Measurements from ENCODE around the gene CNKSR1.

CNKSR1 gene

DNA sequence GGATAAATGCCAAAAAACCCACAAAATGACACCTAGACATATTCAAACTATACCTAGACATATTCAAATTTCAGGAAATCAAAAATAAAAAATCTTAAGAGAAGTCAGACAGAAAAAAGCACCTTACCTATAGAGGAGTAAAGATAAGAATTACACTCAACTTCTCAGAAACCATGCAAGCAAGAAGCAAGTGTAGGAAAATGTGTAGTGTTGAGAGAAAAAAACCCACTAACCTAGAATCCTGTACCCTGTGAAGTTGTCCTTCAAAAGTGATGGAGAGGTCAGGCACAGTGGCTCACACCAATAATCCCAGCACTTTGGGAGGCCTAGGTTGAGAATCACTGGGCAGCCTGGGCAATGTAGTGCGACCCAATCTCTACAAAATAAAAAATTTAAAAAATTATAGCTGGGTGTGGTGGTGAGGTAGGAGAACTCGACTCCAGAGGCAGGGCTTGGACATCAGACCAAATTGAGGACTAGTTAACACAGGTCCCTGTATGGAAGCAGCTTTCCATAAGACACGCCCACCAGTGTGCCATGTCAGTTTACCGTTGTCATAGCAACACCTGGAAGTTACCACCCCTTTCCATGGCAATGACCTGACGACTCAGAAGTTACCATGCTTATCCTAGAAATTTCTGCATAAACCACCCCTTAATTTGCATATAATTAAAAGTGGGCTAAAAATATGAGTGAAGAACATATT lies 45.0 kb upstream of the CNKSR1 start:
- H2AFZ ChIP-seq (ENCODE audit: low read depth, low read length) = no peak overlapping the region
- ATAC-seq (ENCODE audit: insufficient read depth, low read depth) = no peak

DNA sequence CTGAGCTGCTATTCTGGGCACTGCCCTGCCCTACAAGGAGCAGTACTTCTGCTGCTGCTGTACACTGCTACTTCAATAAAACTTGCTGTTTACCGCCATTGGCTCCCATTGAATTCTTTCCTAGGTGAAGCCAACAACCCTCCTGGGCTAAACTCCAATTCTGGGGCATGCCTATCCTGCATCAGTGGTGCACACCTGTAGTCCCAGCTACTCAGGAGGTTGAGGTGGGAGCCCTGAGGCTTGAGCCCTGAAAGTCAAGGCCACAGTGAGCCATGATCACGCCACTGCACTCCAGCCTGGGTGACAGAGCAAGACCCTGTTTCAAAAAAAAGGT lies 44.5 kb upstream of the CNKSR1 start:
- ATAC-seq (ENCODE audit: insufficient read depth, low read depth) (no peak), DNase-seq (peak; percentile 0)
- H3K9ac ChIP-seq (ENCODE audit: low read depth, low read length) = no peak overlapping the region
- H3K27me3 ChIP-seq (ENCODE audit: insufficient read depth, low read length, poor library complexity) = no peaks in the 10 kb centered on the region
- no peak for TF ChIP-seq EZH2 (IDR thresholded peaks at IDR 0.05; ENCODE audit: borderline replicate concordance, low read depth, low read length, severe bottlenecking)
- TF ChIP-seq, protein P1, sequence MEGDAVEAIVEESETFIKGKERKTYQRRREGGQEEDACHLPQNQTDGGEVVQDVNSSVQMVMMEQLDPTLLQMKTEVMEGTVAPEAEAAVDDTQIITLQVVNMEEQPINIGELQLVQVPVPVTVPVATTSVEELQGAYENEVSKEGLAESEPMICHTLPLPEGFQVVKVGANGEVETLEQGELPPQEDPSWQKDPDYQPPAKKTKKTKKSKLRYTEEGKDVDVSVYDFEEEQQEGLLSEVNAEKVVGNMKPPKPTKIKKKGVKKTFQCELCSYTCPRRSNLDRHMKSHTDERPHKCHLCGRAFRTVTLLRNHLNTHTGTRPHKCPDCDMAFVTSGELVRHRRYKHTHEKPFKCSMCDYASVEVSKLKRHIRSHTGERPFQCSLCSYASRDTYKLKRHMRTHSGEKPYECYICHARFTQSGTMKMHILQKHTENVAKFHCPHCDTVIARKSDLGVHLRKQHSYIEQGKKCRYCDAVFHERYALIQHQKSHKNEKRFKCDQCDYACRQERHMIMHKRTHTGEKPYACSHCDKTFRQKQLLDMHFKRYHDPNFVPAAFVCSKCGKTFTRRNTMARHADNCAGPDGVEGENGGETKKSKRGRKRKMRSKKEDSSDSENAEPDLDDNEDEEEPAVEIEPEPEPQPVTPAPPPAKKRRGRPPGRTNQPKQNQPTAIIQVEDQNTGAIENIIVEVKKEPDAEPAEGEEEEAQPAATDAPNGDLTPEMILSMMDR (IDR thresholded peaks at IDR 0.05; ENCODE audit: borderline replicate concordance, extremely low read depth, low read length, poor library complexity, severe bottlenecking) = no peak
- no peaks in the 10 kb centered on the region for H4K20me1 ChIP-seq (ENCODE audit: insufficient read depth, low read length)
- no peak overlapping the region for H2AFZ ChIP-seq (ENCODE audit: low read depth, low read length)
- no peaks in the 10 kb centered on the region for H3K79me2 ChIP-seq (ENCODE audit: insufficient read depth, low read length)
- no peak overlapping the region for H3K27ac ChIP-seq (ENCODE audit: low read length)
- H3K4me2 ChIP-seq (ENCODE audit: insufficient read depth, low read length) = no peak overlapping the region
- H3K4me3 ChIP-seq (ENCODE audit: low read depth in 1 of 2, low read length in 2 of 2) = no peak overlapping the region
- H3K4me1 ChIP-seq (ENCODE audit: insufficient read depth, low read length) = peaks cover 3% of the 10 kb centered on the region
- H3K9me3 ChIP-seq (ENCODE audit: insufficient read depth, low read length, severe bottlenecking) = peaks cover 8% of the 10 kb centered on the region
- H3K36me3 ChIP-seq (ENCODE audit: insufficient read depth, low read length) = no peaks in the 10 kb centered on the region

More for the DNA sequence above, 45.0 kb upstream of the CNKSR1 start:
- no peaks in the 10 kb centered on the region for H4K20me1 ChIP-seq (ENCODE audit: insufficient read depth, low read length)
- no peak overlapping the region for H3K27ac ChIP-seq (ENCODE audit: low read length)
- no peaks in the 10 kb centered on the region for H3K27me3 ChIP-seq (ENCODE audit: insufficient read depth, low read length, poor library complexity)
- H3K36me3 ChIP-seq (ENCODE audit: insufficient read depth, low read length) = no peaks in the 10 kb centered on the region
- TF ChIP-seq EZH2 (IDR thresholded peaks at IDR 0.05; ENCODE audit: borderline replicate concordance, low read depth, low read length, severe bottlenecking) = no peak
- TF ChIP-seq, protein P1 (IDR thresholded peaks at IDR 0.05; ENCODE audit: borderline replicate concordance, extremely low read depth, low read length, poor library complexity, severe bottlenecking) = no peak
- H3K4me3 ChIP-seq (ENCODE audit: low read depth in 1 of 2, low read length in 2 of 2) = no peak overlapping the region
- DNase-seq = peak; percentile 5
- no peak overlapping the region for H3K9ac ChIP-seq (ENCODE audit: low read depth, low read length)
- no peaks in the 10 kb centered on the region for H3K79me2 ChIP-seq (ENCODE audit: insufficient read depth, low read length)
- H3K9me3 ChIP-seq (ENCODE audit: insufficient read depth, low read length, severe bottlenecking) = peaks cover 8% of the 10 kb centered on the region
- H3K4me1 ChIP-seq (ENCODE audit: insufficient read depth, low read length) = peaks cover 8% of the 10 kb centered on the region
- no peak overlapping the region for H3K4me2 ChIP-seq (ENCODE audit: insufficient read depth, low read length)

DNA sequence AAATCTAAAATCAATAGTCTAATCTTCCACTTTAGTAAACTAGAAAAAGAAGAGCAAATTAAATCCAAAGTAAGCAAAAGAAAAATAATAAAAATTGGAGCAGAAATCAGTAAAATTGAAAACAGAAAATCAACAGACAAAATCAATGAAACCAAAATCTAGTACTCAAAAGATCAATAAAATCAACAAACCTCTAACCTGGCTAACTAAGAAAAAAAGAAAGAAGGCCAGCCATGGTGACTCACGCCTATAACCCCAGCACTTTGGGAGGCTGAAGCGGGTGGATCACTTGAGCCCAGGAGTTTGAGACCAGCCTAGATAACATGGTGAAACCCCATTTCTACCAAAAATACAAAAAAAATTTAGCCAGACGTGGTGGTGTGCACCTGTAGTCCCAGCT lies 42.8 kb upstream of the CNKSR1 start:
- Histone ChIP-seq H2AFZ (ENCODE audit: low read depth, low read length) (no peak overlapping the region), H3K4me2 (ENCODE audit: insufficient read depth, low read length) (no peak overlapping the region), H3K27me3 (ENCODE audit: insufficient read depth, low read length, poor library complexity) (no peaks in the 10 kb centered on the region), H3K9me3 (ENCODE audit: insufficient read depth, low read length, severe bottlenecking) (peaks cover 8% of the 10 kb centered on the region), H3K4me1 (ENCODE audit: insufficient read depth, low read length) (peaks cover 3% of the 10 kb centered on the region; the same call in 1 of the 2 replicates), H3K36me3 (ENCODE audit: insufficient read depth, low read length) (no peaks in the 10 kb centered on the region), H3K79me2 (ENCODE audit: insufficient read depth, low read length) (no peaks in the 10 kb centered on the region), H3K4me3 (ENCODE audit: low read depth in 1 of 2, low read length in 2 of 2) (no peak overlapping the region), H3K27ac (ENCODE audit: low read length) (no peak overlapping the region), H3K9ac (ENCODE audit: low read depth, low read length) (no peak overlapping the region), H4K20me1 (ENCODE audit: insufficient read depth, low read length) (no peaks in the 10 kb centered on the region)
- ATAC-seq (ENCODE audit: insufficient read depth, low read depth) = no peak
- TF ChIP-seq EZH2 (IDR thresholded peaks at IDR 0.05; ENCODE audit: borderline replicate concordance, low read depth, low read length, severe bottlenecking) = no peak
- TF ChIP-seq, protein P1 (IDR thresholded peaks at IDR 0.05; ENCODE audit: borderline replicate concordance, extremely low read depth, low read length, poor library complexity, severe bottlenecking) = no peak
- DNase-seq = no peak

All from DND-41 (cell line).